PC-9 (cell line): ENCODE measurements around the gene APBB1IP.

Experiments
- EZH2 ChIP-seq: fragments of 200-600 bp; sonication (generic); IDR thresholded peaks from 2 replicates; pipeline ENCODE4 v1.8.0; 2017; ENCODE audit warnings: antibody characterized with exemption, low read depth
- TF ChIP-seq, protein P1 (sequence below): fragments of 200-600 bp; sonication (generic); conservative IDR thresholded peaks from 2 replicates; pipeline ENCODE4 v1.6.1; 2017; ENCODE audit warnings: mixed run types, antibody characterized with exemption, mild to moderate bottlenecking, moderate library complexity

DNA sequence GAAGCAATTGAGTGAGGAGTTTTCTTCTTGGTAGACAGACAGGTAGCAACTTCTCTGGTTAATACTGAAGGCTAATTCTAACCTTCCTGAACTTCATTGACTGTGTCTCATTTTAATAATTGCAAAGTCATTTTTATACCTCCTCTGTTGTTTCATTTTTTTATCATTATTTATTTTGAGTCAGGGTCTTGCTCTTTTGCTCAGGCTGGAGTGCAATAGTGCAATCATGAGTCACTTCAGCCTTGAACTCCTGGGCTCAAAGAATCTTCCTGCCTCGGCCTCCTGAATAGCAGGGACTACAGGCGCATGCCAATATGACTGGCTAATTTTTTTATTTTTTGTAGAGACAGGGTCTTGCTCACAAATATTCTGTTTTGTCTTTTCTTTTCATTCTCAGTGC is 45.4 kb downstream of the APBB1IP start:
- TF ChIP-seq, protein P1, sequence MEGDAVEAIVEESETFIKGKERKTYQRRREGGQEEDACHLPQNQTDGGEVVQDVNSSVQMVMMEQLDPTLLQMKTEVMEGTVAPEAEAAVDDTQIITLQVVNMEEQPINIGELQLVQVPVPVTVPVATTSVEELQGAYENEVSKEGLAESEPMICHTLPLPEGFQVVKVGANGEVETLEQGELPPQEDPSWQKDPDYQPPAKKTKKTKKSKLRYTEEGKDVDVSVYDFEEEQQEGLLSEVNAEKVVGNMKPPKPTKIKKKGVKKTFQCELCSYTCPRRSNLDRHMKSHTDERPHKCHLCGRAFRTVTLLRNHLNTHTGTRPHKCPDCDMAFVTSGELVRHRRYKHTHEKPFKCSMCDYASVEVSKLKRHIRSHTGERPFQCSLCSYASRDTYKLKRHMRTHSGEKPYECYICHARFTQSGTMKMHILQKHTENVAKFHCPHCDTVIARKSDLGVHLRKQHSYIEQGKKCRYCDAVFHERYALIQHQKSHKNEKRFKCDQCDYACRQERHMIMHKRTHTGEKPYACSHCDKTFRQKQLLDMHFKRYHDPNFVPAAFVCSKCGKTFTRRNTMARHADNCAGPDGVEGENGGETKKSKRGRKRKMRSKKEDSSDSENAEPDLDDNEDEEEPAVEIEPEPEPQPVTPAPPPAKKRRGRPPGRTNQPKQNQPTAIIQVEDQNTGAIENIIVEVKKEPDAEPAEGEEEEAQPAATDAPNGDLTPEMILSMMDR: no peak
- TF ChIP-seq EZH2: no peak
